Neural cell (in vitro differentiated cells): ENCODE measurements around the gene CENPE.

Source experiments
- EP300 ChIP-seq: fragments of 450-650 bp; conservative IDR thresholded peaks from 2 replicates; pipeline ENCODE4 v1.6.1; 2014; ENCODE audit warnings: antibody characterized with exemption, mild to moderate bottlenecking, moderate library complexity; ENCODE audit not compliant: poor library complexity, severe bottlenecking
- EZH2 ChIP-seq: fragments of 200-600, 300-800 bp; shearing (Covaris generic), sonication (generic); IDR thresholded peaks from 2 replicates; pipeline ENCODE4 v1.6.1; 2014; ENCODE audit warnings: antibody characterized with exemption, low read length, borderline replicate concordance, mild to moderate bottlenecking; ENCODE audit not compliant: insufficient read depth, poor library complexity, severe bottlenecking
- TF ChIP-seq, protein P1 (sequence below): fragments of 450-650 bp; IDR thresholded peaks from 2 replicates; pipeline ENCODE4 v1.5.1; 2014; ENCODE audit warnings: antibody characterized with exemption, mild to moderate bottlenecking, moderate library complexity; ENCODE audit not compliant: poor library complexity, severe bottlenecking

DNA sequence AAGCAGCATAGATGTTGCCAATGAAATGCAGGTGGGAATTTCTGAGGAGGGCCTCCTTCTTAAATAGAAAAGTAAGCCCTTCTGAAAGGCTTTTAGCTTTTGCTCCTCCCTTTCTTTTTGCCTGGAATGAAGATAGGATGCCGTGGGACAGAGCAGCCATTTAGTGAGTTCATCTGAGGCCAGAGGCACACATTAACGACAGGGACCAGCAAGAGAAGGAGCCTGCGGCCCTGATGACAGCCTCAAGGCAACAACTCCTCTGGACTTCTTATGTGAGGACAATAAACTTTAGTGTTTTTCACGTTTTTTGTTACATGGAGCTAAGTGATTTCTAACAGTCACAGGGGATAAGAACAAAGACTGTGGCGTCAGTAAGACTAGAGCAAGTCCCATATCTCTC is 97.5 kb downstream of the CENPE start:
- TF ChIP-seq, protein P1, sequence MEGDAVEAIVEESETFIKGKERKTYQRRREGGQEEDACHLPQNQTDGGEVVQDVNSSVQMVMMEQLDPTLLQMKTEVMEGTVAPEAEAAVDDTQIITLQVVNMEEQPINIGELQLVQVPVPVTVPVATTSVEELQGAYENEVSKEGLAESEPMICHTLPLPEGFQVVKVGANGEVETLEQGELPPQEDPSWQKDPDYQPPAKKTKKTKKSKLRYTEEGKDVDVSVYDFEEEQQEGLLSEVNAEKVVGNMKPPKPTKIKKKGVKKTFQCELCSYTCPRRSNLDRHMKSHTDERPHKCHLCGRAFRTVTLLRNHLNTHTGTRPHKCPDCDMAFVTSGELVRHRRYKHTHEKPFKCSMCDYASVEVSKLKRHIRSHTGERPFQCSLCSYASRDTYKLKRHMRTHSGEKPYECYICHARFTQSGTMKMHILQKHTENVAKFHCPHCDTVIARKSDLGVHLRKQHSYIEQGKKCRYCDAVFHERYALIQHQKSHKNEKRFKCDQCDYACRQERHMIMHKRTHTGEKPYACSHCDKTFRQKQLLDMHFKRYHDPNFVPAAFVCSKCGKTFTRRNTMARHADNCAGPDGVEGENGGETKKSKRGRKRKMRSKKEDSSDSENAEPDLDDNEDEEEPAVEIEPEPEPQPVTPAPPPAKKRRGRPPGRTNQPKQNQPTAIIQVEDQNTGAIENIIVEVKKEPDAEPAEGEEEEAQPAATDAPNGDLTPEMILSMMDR = no peak
- no peak for TF ChIP-seq EZH2
- TF ChIP-seq EP300 = no peak
